PFSK-1 (cell line): ENCODE measurements around the gene PTP4A2.

Experiments
- FOXP2 ChIP-seq: optimal IDR thresholded peaks from 2 replicates; pipeline ENCODE3; 2011; ENCODE audit warnings: borderline replicate concordance, control low read depth, inconsistent platforms; ENCODE audit not compliant: insufficient read depth; ENCODE audit errors: extremely low read length, extremely low read depth
- POLR2AphosphoS5 ChIP-seq: IDR thresholded peaks from 2 replicates; pipeline ENCODE4 v1.6.1; 2012; ENCODE audit warnings: low read depth, mild to moderate bottlenecking, control low read depth, low read length, moderate library complexity
- REST ChIP-seq, 2 experiments: IDR thresholded peaks; 2 replicates each; pipeline versions ENCODE4 v1.6.1 to v1.8.0; 2011 to 2012; ENCODE audit warnings: low read depth in 2 of 2, low read length in 2 of 2, control low read depth in 1 of 2, inconsistent platforms in 1 of 2, mild to moderate bottlenecking in 1 of 2, moderate library complexity in 1 of 2; ENCODE audit not compliant: insufficient read depth in 1 of 2
- SIN3A ChIP-seq: IDR thresholded peaks from 2 replicates; pipeline ENCODE4 v1.6.1; 2012; ENCODE audit warnings: mild to moderate bottlenecking, low read length, moderate library complexity, borderline replicate concordance; ENCODE audit not compliant: insufficient read depth
- TAF1 ChIP-seq: IDR thresholded peaks from 2 replicates; pipeline ENCODE4 v1.6.1; 2012; ENCODE audit warnings: low read length, control low read depth, borderline replicate concordance; ENCODE audit not compliant: insufficient read depth

Gene PTP4A2

GRCh38 chr1:31976401-31976800 lies 38.2 kb upstream of the PTP4A2 start:
- TF ChIP-seq POLR2AphosphoS5 (no peak), REST (IDR thresholded peaks at IDR 0.05; ENCODE audit: insufficient read depth in 1 of 2, low read depth in 2 of 2, low read length in 2 of 2) (no peak), FOXP2 (no peak), SIN3A (no peak), TAF1 (no peak)

- no peak for TF ChIP-seq POLR2AphosphoS5
- TF ChIP-seq SIN3A = no peak
- no peak for TF ChIP-seq REST (IDR thresholded peaks at IDR 0.05; ENCODE audit: insufficient read depth in 1 of 2, low read depth in 2 of 2, low read length in 2 of 2)
- no peak for TF ChIP-seq FOXP2
- TF ChIP-seq TAF1 = no peak
Measured at GRCh38 chr1:31970873-31971272, 32.7 kb upstream of the PTP4A2 start.

DNA sequence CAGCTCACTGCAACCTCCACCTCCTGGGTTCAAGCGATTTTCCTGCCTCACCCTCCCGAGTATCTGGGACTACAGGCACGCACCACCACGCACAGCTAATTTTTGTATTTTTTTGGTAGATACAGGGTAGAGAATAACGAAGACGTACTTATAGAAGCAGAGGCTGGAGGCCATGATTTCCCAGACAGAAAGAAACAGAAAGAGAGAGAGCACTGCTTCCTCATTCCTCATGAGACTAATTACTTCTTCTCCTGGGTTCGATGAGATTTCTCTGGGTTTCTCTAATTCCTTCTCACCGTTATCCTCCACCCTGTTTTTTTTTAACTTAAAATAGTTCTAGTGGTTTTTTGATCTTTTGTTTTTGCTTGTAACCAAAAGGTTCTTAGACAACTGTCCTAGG lies 23.4 kb upstream of the PTP4A2 start:
- TF ChIP-seq FOXP2 (no peak), SIN3A (no peak)

GRCh38 chr1:31959521-31960340 lies 21.6 kb upstream of the PTP4A2 start:
- TF ChIP-seq POLR2AphosphoS5 = no peak
- no peak for TF ChIP-seq FOXP2
- no peak for TF ChIP-seq REST (IDR thresholded peaks at IDR 0.05; ENCODE audit: insufficient read depth in 1 of 2, low read depth in 2 of 2, low read length in 2 of 2)
- TF ChIP-seq TAF1 = no peak
- TF ChIP-seq SIN3A = no peak

- TF ChIP-seq FOXP2 (no peak), TAF1 (no peak), SIN3A (no peak), POLR2AphosphoS5 (no peak), REST (IDR thresholded peaks at IDR 0.05; ENCODE audit: insufficient read depth in 1 of 2, low read depth in 2 of 2, low read length in 2 of 2) (no peak)
Measured at GRCh38 chr1:31957701-31958674, 19.8 kb upstream of the PTP4A2 start.
